Kidney epithelial cell (primary cell): ENCODE measurements around the gene TTC33. TPM values are rescaled to one million over a fixed set of nuclear protein-coding genes. Genes with fewer than 3 reads are reported as not detected.

Source experiments
- DNase-seq: peaks from one replicate; pipeline ENCODE4 v3.0.0-alpha.2; 2010; ENCODE audit warnings: low read depth
- H3K27me3 ChIP-seq: 2 replicates; pipeline ENCODE4 v1.6.0; 2011; ENCODE audit warnings: low read length; ENCODE audit not compliant: control insufficient read depth, insufficient read depth
- H3K36me3 ChIP-seq: 2 replicates; pipeline ENCODE4 v1.5.1; 2011; ENCODE audit warnings: low read length; ENCODE audit not compliant: control insufficient read depth, insufficient read depth
- H3K4me3 ChIP-seq: 2 replicates; pipeline ENCODE4 v1.5.1; 2011; ENCODE audit warnings: low read depth, mild to moderate bottlenecking, control low read depth, low read length
- total RNA-seq: library from RNA; depleted of rRNA; stranded (reverse); fragments of >200 nt; gene quantifications from 2 replicates; pipeline ENCODE4 v1.2.3, GENCODE V29; 2015
- TF ChIP-seq, protein P1 (sequence below): IDR thresholded peaks from 2 replicates; pipeline ENCODE4 v1.5.1; 2011; ENCODE audit warnings: mild to moderate bottlenecking, moderate library complexity, low read length, control low read depth, inconsistent platforms; ENCODE audit not compliant: insufficient read depth, poor library complexity, severe bottlenecking

The TTC33 gene
- total RNA-seq, 1 donor from 2014 or later = 13.8 TPM

DNA sequence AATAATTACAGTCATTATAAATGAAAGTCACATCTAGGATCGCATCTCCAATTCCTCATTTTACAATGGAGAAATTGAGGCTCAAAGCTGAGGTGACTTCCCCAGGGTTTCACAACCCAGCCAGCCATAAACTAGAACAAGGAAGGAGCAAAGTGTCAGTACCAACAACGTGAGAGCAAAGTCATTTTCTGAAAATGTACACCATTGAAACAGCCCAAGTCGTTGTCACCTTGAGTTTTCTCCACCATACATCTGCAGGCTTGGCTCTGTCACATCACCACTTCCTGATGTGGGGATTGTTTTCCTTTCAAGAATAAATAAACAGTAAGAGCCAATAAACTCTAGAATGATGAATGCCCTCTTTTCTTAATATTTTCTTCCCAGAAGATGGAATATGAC is 260.5 kb downstream of the TTC33 start:
- Histone ChIP-seq H3K36me3 (no peaks in the 10 kb centered on the region), H3K4me3 (no peak overlapping the region), H3K27me3 (no peaks in the 10 kb centered on the region)
- DNase-seq = no peak
- TF ChIP-seq, protein P1, sequence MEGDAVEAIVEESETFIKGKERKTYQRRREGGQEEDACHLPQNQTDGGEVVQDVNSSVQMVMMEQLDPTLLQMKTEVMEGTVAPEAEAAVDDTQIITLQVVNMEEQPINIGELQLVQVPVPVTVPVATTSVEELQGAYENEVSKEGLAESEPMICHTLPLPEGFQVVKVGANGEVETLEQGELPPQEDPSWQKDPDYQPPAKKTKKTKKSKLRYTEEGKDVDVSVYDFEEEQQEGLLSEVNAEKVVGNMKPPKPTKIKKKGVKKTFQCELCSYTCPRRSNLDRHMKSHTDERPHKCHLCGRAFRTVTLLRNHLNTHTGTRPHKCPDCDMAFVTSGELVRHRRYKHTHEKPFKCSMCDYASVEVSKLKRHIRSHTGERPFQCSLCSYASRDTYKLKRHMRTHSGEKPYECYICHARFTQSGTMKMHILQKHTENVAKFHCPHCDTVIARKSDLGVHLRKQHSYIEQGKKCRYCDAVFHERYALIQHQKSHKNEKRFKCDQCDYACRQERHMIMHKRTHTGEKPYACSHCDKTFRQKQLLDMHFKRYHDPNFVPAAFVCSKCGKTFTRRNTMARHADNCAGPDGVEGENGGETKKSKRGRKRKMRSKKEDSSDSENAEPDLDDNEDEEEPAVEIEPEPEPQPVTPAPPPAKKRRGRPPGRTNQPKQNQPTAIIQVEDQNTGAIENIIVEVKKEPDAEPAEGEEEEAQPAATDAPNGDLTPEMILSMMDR = no peak

DNA sequence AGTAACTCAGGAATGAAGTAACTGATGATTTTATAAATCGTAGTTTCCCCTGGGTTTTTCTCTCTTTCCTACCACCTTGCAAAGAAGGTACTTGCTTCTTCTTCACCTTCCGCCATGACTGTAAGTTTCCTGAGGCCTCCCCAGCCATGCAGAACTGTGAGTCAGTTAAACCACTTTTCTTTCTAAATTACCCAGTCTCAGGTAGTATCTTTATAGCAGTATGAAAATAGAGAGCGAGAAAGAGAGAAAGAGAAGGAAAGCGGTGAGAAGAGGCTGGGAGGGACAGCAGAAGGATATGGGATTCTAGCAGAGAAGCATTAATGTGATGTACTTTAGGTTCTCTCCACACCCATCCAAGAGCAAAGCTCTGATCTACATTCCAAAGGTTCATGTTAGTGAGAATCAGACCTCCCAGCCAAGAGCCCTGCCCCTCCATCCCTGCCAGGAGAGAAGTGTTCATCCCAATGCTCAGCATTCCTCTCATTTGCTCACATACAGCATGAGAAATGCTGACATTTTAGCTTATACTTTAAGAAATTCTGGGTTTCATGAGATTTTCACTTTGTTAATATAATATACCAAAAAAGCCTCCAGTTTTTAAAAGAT is 261.0 kb downstream of the TTC33 start:
- Histone ChIP-seq H3K27me3 (no peaks in the 10 kb centered on the region), H3K36me3 (no peaks in the 10 kb centered on the region), H3K4me3 (no peak overlapping the region)
- no peak for DNase-seq
- TF ChIP-seq, protein P1 = no peak

DNA sequence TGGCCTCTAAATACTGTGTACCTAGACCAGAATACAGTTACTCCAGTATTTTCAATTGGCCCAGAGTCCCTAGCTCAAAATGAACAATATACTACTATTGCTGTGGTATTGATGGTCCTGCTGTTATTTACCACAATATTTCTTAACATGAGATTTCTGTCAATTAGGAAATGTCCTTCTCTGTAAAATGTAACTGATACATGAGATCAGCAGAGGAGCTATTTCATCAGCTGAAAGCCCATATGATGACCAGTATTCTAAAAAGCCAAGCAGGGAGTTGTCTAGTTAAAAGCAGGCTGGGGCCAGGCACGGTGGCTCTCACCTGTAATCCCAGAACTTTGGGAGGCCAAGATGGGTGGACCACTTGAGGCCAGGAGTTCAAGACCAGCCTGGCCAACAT is 263.7 kb downstream of the TTC33 start:
- H3K36me3 ChIP-seq = no peaks in the 10 kb centered on the region
- no peak for DNase-seq
- H3K27me3 ChIP-seq = no peaks in the 10 kb centered on the region
- H3K4me3 ChIP-seq = no peak overlapping the region
- TF ChIP-seq, protein P1 = no peak

DNA sequence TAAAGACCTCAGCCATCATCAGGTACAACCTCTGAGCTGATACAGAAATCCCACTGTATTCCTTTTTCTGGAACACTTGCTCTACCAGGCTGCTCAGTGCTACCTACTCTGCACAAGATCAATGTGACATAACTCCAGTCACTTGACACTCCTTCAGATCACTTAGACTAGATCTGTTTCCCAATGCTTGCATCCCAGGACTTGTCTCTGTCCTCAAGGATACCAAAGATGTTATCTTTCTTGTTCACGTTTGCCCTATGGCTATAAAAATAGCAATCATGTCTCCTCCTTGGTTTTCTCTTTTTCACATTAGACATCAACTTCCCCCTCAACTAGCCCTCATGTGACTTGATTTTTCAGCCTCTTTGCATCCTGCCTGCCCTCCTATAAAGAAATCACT is 264.1 kb downstream of the TTC33 start:
- H3K4me3 ChIP-seq = no peak overlapping the region
- no peaks in the 10 kb centered on the region for H3K36me3 ChIP-seq

DNA sequence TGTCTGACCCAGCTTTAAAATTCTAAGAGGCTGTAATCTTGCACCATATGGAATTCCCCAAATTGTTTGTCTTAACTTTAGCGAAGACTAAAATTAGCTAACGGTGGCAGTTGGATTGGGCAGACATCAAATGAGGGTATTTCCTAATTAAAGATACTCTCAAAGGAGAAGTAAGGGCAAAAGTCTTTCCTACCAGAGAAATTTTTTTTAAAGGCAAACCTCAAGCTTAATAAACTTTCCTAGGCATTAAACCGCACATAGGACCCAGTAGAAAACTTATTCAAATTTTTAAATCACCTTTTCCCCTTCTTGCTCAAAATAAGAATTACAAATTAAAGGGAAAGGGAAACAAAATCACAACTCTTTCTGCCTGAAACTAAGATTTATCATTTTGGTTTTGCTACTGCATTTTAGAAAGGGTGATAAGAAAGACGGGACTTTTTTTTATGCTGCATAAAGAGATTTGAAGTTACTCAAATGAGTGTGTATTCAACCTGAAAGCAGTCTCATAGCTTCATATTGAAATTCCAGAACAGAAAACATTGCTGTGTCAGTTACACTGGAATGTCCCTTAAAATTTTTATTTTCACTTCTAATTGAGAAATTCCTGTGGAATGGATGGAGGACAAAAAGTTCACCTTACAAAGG is 265.2 kb downstream of the TTC33 start:
- no peak for DNase-seq
- TF ChIP-seq, protein P1 = no peak
- H3K27me3 ChIP-seq = no peaks in the 10 kb centered on the region
- no peaks in the 10 kb centered on the region for H3K36me3 ChIP-seq
- H3K4me3 ChIP-seq = no peak overlapping the region

More for the DNA sequence above, 264.1 kb downstream of the TTC33 start:
- no peak for DNase-seq
- no peaks in the 10 kb centered on the region for H3K27me3 ChIP-seq
- TF ChIP-seq, protein P1 = no peak

DNA sequence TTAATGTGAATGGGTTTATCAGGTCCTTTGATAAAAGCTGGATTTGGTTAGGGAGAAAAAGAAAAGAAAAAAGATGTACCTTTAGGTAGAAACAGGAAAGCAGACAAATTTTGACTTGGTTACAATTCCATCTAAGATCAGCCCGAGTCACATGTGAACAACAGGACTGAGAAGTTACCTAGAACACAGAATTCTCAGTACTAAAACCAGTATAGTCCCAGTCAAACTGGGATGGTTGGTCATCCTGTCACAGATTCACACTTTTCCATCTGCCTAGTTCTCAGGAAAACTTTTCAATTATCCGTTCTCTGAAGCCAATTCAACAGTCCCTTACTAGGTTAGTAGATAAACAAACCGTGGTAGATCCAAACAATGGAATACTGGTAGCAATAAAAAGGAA is 266.3 kb downstream of the TTC33 start:
- TF ChIP-seq, protein P1 = no peak
- Histone ChIP-seq H3K36me3 (no peaks in the 10 kb centered on the region), H3K4me3 (no peak overlapping the region), H3K27me3 (no peaks in the 10 kb centered on the region)
- DNase-seq = no peak
